CD4-positive, alpha-beta T cell treated with Interleukin-1 beta for 1 hour (primary cell): ENCODE measurements around the gene ITGB2.
"Not testable (repeated sequence)": the region's sequence is repeated elsewhere in the genome, so short reads cannot be mapped to it uniquely, and the experiment has no call there.

ENCODE experiments used
- DNase-seq, 2 donors: peaks; one replicate each; pipeline ENCODE4 v3.0.0-alpha.2; 2020 to 2022

The ITGB2 gene

DNA sequence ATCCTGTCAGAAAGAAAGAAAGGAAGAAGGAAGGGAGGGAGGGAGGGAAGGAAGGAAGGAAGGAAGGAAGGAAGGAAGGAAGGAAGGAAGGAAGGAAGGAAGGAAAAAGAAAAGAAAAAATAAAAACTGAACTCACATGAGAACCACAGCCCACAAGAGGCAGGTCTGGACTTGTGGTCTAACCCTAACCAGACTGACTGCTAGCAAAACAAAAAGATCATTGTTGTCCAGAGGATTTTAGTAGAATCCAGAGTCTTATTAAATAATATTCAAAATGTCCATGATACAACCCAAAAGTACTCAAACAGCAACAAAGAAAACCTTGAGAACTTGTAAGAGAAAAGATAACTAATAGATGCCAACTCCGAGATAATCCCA, 4.7 kb upstream of the ITGB2 start:
- DNase-seq = no peak

DNA sequence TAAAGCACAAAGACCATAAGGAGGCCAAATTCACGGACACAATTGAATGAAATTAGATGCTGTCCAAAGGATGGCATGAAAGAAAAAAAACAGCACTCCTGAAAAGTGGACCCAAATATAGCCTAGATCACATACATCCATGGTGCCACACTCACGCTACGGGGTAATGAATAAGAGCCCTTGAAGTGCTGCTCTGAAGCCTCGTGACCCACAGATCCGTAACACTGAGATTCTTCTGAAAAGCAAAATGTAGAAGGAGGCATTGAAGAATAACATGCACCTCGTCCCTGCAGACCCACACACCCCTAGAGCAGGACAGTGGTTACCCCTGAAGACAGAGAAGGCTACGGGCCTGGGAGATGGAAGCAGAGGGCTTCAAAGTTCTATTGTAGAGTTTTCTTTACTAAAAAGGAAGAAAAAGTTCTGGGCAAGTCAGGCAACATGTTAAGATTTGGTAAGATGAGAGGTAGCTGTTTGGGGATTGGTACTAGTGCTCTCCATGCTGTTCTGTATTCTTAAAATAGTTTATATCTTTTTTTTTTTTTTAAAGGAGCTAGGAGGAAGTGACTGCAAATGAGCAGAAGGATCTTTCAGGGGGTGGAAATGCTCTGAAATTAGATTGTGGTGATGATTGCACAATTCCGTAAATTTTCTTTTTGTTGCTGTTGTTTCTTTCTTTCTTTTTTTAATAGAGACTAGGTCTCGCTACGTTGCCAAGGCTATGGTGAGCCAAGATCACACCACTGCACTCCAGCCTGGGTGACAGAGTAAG, 4.1 kb upstream of the ITGB2 start:
- DNase-seq = peak; percentile 48 to 50

DNA sequence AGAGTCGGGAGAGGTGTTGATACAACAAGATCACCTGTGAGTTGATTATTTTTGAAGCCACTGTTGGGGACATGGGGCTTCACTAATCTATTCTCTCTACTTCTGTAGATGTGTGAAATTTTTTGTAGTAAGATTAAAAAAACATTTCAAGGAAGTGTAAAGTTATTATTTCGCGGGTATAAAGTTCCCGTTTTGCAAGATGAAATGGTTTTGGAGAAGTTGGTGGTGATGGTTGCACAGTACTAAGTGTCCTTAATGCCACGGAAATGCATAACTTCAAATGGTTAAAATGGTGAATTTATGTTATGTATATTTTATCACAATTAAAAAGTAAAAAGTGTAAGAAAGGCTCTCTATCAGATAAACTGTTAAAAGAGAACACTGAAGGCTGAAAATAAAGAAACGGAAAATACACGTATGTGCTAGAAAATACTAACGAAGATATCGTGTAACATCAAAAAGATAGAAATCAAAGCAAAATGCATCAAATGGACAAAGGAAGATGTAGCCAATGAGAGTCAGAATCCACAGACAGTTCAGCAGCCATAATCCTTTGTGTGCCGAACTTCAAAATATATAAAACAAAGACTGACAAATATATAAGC, 2.9 kb upstream of the ITGB2 start:
- no peak for DNase-seq

DNA sequence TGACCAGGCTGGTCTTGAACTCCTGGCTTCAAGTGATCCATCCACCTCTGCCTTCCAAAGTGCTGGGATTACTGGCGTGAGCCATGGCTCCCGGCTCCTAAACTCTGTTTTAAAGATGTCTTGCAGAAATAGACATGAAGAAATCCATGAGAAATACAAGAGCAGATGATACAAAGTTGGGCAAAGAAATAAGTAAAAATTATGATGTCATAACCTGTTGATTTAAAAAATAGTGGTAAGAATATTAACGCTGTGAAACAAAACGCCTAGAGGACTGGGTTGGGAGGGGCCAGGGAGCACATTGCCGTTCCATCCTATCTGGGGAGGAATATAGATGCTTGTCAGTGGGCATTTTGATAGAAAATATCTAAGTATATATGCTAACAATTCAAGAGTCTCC, 1.2 kb upstream of the ITGB2 start:
- no peak for DNase-seq

DNA sequence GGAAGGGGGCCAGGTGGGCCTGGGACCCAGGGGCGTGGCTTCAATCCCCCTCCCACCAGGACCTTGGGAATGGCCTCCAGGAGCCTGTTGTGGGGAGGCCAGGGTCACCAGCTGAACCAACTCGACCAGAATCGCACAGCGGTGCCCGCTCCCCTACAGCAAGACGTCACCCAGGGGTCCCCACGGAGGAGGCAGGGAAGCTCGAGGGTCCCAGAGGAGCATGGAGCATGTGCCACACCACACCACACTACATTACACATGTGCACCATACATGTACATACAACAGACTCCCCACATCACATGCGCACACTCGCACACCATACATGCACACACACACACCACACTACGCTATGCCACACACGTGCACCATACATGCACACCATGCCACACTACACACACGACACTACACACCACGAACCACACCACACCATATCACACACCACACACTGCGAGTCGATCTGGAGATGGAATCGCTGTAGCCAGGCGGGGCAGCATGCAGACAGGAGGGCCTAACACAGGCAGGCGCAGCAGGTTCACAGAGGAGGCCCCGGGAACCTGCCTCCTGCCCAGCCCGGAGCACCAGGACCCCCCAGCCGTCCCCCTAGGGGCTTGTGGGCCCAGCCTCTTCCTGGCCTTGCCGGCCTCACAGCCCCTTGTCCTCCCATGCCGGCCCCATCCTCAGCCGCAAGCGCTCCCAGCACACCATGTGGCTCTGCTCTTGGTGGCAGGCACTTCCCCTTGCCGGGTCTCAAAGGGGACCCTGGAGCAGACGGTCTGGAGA, 596 bp downstream of the ITGB2 start:
- DNase-seq = no peak

DNA sequence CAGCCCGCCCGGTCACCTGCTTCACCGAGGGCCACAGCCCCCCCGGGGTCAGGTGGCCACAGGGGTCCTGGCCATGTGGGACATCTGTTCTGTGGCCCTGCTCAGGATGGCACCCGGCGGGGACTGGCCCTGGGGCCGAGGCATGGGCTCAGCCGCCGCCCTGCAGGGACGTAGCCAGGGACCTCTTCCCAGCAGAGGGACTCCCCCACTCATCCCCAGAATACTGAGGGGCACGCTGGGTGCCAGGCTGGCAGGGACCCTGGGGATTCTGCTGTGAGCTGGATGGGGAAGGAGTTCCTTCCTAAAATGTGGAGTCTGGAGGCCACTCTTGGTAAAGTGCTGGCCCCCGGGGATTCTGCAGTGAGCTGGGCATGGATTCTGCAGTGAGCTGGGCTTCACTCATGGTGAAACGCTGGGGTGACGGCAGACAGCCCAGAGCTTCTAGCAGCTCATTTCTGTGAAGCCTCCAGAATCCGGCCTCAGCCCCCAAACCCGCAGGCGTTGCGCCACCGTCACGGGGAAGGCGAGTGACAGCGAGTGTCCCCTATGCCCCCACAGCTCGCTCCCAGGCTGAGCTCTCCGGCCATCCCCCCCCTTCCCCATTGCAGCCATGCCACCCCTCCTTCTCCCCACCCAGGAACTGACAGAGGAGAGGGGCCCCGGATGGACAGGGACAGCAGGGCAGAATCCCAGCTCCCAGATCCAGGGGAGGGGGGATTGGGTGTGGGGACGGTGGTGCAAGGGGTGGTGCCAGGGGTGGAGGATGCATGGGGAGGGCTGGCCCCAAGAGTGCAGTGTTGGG, 1.4 kb downstream of the ITGB2 start:
- no peak for DNase-seq

DNA sequence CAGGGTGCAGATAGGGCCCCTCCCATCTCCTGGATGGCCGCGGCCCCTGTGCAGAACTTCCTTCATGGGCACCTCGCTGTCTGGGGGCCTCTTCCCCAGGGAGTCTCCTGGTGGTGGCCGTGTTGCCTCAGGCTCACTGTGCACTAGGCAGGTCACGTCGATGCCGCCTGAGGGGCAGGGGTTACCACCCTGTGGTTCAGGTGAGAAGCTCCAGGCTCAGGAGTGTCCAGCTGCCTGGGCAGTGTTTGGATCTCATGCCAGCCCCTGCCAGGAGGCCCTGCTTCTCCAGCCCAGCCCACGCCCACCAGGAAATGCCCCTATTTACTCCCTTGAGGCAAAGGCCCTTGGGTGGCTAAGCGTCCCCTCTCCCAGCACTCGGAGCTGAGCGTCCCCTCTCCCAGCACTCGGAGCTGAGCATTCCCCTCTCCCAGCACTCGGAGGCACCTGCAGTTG, 2.1 kb downstream of the ITGB2 start:
- no peak for DNase-seq

DNA sequence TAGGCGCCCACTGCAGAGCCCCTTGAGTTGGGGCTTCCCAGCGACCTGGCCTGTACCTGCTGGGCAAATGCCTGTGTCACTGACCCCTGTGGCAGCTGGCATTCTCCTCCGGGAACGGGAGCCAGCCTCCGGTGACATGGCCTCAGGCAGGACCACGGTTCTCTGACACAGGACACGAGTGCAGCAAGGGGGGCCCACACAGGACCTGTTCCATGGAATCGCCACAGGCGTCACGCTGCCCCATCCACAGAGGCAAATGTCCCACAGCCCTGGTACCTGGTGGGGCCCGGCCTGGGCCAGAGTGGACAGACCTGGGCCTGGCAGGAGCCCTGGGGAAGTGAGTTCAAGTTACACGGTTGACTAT, 2.6 kb downstream of the ITGB2 start:
- no peak for DNase-seq

DNA sequence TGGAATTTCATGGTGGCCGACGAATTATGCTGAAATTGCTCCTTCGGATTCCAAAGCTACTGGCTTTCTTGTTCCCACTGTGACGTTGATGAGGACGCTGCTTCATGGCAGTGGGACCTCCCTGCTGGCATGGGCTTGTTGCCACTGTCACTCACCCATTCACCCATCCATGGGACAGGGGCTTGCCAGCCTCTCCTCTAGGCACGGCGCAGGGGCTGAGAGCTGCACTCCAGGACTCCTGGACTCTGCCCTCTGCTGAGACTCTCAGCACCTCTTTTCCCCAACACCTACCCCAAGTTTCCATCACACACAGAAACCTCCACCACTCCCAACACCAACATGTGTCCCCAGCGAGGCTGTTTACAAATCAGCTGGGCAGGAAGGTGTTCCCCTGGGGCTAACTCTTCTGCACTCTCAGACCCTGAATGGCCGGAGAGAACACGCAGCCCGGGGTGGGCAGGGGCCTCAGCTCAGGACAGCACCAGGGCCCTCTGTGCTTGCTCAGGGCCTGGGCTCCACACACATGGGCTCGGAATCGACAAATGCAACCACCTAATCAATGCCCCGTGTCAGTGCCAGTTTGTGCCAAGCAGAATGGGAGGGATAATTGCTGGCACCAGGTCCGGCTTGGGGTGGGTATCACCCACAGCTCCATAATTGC, 3.1 kb downstream of the ITGB2 start:
- DNase-seq = no peak

DNA sequence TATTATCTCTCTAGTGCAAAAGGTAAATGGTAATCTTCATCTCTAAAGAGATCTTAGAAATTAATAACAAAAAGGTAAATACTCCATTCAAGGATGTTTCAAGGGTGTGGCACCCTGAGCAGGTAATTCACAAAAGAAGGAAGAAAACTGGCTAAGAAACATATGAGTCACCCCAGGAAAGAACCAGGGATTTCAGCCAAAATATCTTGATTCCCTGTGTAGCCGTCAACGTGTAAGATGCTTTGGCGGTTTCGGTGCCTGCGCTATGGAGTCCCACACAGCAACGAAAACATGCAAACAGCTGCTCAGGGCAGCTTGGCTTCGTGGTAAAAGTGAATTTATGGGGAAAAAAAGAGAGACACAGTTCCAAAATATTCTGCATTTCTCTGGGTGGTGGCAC, 3.7 kb downstream of the ITGB2 start:
- no peak for DNase-seq

DNA sequence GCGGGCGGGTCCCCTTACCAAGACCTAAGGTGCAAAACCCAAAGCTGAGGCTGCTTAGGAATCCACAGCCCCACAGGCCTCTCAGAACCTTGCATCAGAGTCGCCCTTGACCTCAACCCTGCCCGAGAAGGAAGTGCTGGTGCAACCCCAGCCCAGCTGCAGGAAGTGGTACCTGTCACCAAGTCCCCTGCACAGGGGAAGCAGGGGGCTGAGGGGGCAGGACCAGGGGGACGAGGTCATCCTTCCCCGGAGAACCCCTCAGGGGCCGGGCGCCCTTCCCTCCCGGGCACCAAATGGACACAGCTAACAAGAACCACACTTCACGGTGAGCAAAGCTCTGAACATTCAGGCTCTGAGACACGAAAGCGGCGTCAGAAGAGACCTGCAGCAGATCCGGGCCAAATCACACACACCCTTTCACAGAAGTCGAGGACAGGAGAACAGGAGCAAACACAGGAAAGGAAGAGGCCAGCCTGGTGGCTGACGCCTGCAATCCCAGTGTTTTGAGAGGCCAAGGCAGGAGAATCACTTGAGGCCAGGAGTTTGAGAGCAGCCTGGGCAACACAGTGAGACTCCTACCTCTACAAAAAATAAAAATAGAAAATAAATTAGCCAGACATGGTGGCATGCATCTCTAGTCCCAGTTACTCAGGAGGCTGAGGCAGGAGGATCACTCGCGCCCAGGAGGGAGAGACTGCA, 6.4 kb downstream of the ITGB2 start:
- peak; percentile 65 to 73 for DNase-seq

DNA sequence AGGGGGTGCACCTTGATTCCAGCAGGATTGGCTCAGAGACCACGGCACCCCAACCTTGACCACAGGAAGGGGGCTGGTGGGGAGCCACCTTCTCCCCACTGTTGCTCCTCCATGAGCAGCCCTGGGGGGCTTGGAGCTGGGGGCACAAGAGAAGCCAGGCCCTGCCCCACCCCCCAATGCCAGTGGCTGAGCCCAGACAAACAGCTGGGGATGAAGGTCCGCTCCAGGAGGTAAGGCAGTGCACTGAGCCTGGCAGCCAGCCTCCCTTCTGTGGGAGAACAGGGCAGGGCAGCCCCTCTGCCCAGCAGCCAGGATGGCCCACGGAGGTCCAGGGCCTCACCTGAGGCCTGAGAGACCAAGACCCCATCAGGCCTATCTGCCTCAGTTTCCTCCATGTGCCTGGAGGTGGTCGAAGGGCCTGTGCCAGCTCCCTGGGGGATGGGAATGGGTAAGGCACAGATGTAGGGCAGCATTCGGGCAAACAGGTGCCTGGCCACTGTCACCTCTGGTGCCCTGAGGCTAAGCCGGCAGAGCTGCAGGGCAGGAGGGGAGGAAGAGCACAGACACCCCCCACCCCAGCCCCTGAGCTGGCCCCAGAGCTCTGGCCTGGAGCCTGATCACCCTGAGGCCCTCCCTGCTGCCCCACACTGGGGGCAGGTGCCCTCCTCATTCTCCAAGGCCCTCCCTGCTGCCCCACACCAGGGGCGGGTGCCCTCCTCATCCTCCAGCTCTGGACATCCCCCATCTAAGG, 7.1 kb downstream of the ITGB2 start:
- DNase-seq = no peak

DNA sequence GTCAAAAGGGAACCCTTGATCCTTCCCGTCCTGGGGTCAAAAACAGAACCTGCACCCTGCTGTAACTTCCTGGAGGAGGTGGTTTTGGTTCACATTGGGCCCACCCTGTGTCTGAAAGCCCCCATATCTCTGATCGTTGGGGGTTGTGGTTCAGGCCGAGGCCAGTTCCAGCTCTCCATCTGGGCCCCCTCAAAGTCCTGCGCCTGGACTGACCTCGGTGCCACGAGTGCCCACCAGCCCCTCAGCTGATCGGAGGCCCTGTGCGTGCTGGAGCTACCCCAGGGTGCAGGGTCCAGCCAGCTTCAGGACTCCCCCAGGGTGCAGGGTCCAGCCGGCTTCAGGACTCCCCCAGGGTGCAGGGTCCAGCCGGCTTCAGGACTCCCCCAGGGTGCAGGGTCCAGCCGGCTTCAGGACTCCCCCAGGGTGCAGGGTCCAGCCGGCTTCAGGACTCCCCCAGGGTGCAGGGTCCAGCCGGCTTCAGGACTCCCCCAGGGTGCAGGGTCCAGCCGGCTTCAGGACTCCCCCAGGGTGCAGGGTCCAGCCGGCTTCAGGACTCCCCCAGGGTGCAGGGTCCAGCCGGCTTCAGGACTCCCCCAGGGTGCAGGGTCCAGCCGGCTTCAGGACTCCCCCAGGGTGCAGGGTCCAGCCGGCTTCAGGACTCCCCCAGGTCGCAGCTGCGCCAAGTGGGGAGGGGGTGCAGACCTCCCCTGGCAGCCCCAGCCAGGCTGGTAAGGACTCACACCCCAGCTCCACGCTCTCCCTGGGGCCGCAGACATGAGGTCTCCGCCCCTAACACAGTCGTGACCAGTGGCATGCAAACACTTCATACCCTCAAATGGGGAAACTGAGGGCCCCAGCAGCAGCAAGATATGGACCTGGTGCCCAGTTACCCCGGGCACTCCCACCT, 7.9 kb downstream of the ITGB2 start:
- DNase-seq = not testable (repeated sequence)

DNA sequence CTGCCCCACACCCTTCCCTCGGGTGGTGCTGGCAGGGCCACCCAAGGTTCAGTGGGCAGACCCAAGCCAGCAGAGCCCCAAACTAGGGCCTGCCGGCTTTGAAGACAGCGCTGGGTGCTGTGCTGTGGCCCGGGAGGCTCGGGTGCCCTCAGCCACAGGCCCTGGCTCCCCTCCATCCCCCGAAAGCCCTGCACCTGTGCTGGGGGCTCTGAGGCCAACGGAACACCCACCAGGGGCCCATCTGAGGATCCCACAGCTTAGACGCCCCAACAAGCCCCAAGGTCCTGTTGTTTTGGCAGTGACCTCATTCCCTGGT, 8.6 kb downstream of the ITGB2 start:
- DNase-seq = no peak

DNA sequence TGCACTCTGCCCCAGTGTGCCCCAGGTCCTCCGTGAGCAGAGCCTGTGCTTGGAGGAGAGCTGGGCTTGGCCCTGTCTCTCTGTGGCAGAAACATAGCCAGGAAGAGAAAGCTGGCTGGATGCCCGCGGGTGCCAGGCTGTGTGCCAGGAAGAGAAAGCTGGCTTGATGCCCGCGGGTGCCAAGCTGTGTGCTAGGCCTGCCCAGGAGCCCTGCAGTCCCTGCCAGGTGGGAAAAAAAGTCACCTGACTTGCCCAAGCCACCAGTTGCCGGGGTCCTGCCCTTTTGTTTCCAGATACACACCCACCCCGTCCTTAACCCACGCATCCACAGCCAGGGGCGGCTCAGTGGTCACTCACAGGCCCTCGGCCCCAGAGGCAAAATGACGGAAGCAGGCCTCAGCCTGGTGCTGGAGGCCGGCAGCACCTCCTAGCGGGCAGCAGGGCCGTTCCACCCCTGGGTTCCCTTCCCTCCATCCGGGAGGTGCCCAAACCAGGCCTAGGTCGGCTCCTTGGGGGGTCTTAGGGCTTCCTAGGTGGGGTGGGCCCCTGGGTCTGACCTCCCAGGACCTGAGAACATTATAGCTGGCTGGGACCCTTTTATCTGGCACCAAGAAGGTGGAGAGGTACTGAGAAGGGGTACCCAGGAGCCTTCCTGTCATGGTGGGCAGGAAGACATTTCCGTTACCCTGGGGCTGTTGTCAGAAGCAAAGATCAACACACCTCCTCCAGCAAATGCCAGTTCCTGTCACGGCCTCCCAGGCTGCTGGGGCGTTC, 9.1 kb downstream of the ITGB2 start:
- peak; percentile 54 to 66 for DNase-seq

DNA sequence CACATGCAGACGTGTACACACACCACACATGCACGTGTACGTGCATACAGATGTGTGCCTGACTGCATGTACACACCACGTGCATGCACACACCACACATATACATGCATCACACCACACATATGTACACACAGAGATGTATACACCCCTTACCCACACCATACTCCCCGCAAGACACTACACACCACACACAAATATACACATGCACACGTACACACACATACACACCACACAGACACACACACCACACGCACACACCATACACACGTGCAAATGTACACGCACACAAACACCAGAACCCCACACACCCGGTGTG, 9.7 kb downstream of the ITGB2 start:
- DNase-seq = no peak

DNA sequence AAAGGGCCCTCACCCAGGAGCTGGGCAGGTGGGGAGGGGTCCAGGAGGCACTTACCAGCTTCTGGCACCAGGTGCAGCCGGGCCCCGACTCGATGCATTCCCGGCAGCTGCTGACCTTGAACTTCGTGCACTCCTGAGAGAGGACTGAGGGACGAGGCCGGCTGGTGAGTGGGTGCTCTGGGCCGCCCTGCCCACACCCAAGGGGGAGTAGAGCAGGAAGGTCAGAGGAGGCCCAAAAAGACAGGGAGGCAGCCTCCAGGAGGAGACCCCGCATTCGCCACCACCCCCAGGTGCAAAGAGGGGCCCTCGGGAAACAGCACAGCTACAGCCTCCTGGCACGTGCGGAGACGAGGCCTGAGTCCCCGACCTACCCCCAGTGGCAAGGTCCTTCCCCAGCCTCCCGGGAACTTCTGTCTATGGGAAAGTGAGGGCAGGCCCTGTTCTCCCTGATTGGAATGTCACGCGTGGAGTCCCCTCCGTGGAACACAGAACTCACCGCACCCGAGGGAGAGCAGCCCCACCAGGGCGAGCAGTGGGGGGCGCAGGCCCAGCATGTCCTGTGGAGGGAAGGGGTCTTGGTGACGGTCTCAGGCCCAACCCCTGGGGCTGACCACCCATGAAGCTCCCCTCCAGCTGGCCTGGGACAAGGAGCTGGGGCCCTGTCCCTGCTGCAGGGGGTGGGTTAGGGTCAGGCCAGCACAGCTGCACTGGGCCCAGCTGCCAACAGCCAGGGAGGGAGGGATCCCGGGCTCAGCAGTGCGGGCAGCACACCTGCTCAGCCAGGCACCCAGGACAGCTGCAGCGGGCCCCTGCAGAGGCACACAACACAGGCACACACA, 10.3 kb downstream of the ITGB2 start:
- DNase-seq = no peak

DNA sequence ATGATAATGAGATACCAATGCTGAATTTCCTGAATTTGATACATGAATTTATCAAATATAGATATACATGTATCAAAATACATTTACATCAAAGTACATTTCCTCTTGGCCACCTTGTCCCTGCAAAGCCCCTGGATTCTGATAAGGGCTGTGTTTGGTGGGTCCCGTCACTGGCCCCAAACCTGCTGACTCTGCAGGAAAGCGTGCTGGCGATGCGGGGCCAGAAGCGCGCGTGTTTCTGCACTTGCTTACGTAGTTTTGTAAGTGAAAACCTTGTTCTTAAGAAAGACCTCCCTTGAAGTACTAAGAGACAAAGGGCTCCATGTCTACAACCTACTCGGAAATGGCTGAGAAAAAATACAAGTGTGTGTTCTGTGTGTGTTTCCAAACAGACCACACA, 11.0 kb downstream of the ITGB2 start:
- DNase-seq = no peak

DNA sequence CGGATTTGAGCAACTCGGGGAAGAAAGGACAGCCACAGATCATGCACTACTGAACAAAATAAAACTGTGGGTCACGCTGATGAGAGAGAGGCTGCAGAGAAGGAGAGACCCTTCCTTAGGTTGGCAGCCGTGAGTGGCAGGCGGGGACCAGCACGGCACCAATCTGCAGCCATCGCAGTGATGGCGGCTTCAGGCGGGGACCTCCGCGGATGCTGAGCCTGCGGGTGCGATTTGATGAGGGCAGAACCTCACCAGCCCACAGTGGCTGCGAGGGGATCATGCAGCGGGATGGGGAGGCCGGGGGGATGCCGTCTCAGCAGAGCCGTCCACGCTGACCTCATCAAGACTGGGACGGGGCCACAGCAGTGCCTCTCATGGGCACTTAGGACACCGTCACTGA, 11.8 kb downstream of the ITGB2 start:
- DNase-seq = no peak
